ENCODE data around the gene WDFY4.

- no peak for TF ChIP-seq POLR2AphosphoS5 (IDR thresholded peaks at IDR 0.05; ENCODE audit: low read depth, low read length)
- TF ChIP-seq CTCF (IDR thresholded peaks at IDR 0.05), result no peak
Measured at GRCh38 chr10:48745662-48746245, 61.1 kb downstream of the WDFY4 start.
